Measurements from ENCODE around the gene TRIM72. TPM values are rescaled to one million over a fixed set of nuclear protein-coding genes. Genes with fewer than 3 reads are reported as not detected.
"Not testable (repeated sequence)": the region's sequence is repeated elsewhere in the genome, so short reads cannot be mapped to it uniquely, and the experiment has no call there.

The TRIM72 gene
- total RNA-seq, 2 experiments from 2014 or later: 0.04 TPM; not detected in 1

DNA sequence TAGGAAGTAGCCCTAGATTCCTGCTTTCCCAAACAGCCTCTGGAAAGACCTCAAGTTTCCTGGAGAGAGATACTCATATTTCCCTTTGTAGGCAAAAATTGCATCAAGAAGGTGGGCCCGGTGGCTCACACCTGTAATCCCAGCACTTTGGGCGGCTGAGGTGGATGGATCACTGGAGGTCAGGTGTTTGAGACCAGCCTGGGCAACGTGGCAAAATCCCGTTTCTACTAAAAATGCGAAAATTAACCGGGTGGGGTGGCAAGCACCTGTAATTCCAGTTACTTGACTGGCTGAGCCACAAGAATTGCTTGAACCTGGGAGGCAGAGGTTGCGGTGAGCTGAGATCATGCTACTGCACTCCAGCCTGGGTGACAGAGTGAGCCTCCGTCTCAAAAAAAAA, 13.8 kb upstream of the TRIM72 start:
- H3K9me3 Mint-ChIP-seq (ENCODE audit: low read depth); H3K4me3 Mint-ChIP-seq; H3K27me3 Mint-ChIP-seq; DNase-seq; ATAC-seq: not testable (repeated sequence)
- intact Hi-C loops (cut with DNase I, micrococcal nuclease): loop anchor here in 1 of 2 experiments (5.0 kb wide), 3 partner anchors 187 to 667 kb away; partner anchors contain the start of gene ZNF843
- POLR2A ChIA-PET: interaction anchor here (0.6 to 3.2 kb wide), 9 partner anchors 10 to 58 kb away, joined by 3 to 11 read pairs (median 4); partner anchors contain the start of genes FUS and PYDC1
- H3K27ac Mint-ChIP-seq: peak overlapping the region; percentile 40
- CTCF ChIA-PET: interaction anchor here (0.9 to 1.2 kb wide), 2 partner anchors 15 to 230 kb away, joined by 4 to 7 read pairs; no protein-coding TSS in a partner anchor
- peaks cover 32% of the 10 kb centered on the region for H3K36me3 Mint-ChIP-seq (ENCODE audit: low read depth)
- peaks cover 51% of the 10 kb centered on the region for H3K4me1 Mint-ChIP-seq

- H3K27me3 Mint-ChIP-seq: no peaks in the 10 kb centered on the region
- POLR2A ChIA-PET: interaction anchor here (0.7 to 3.2 kb wide), 13 partner anchors 8 to 255 kb away, joined by 3 to 11 read pairs (median 4); partner anchors contain the start of genes FUS and PYDC1
- H3K27ac Mint-ChIP-seq: peak overlapping the region; percentile 52
- CTCF ChIA-PET: interaction anchor here (0.5 to 1.3 kb wide), 9 partner anchors 14 to 665 kb away, joined by 3 to 7 read pairs (median 4); no protein-coding TSS in a partner anchor
- peak; percentile 73 for DNase-seq
- no peaks in the 10 kb centered on the region for H3K9me3 Mint-ChIP-seq (ENCODE audit: low read depth)
- peaks cover 24% of the 10 kb centered on the region for H3K36me3 Mint-ChIP-seq (ENCODE audit: low read depth)
- peak; percentile 66 for ATAC-seq
- intact Hi-C loops (cut with DNase I, micrococcal nuclease): loop anchor here in 1 of 2 experiments (5.0 kb wide), 3 partner anchors 186 to 666 kb away; partner anchors contain the start of gene ZNF843
- H3K4me3 Mint-ChIP-seq: peak overlapping the region; percentile 71
- H3K4me1 Mint-ChIP-seq: peaks cover 50% of the 10 kb centered on the region
These were observed 12.9 kb upstream of the TRIM72 start for GRCh38 chr16:31200821-31201568.

DNA sequence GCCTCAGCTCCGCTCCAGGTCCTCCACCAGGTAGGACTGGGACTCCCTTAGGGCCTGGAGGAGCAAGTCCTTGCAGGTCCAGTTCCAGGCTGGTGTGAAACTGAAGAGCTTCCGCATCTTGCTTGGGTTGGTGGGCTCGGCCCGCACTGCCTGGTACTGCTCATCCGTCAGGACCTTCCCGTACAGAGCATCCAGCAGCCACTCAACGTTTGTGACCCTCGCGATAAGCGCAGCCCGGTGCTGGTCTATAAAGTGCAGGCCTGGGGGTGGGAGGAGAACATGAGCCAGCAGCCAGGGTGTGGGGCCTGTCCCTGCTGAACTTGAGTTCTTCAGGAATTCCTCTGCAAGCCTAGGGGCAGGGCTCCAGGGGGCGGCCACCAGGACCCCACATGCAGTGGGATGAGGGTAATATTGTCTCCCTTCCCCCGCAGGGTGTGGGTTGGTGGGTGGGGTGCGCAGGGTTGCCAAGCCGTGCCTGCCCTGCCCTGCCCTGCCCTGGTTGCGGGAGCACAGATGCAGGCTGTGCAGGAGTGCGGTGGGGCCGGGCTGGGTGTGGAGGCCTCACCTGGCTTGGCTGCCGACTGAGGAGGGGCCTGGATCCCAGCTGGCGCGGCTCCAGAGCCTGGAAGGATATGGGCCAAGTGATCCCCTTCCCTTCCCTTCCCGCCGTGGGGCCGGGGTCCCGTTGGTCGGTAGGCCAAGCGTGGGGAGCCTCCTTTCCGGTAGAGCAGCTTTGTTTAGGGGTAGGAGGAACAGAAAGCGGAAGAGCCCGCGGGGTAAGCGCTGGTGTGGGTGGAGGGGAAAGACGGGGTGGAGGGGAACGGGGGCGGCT, 12.1 kb upstream of the TRIM72 start:
- Mint-ChIP-seq H3K9me3 (ENCODE audit: low read depth) (no peaks in the 10 kb centered on the region), H3K27ac (peak overlapping the region; percentile 52), H3K4me3 (peak overlapping the region; percentile 71), H3K36me3 (ENCODE audit: low read depth) (peaks cover 18% of the 10 kb centered on the region), H3K4me1 (peaks cover 47% of the 10 kb centered on the region), H3K27me3 (peaks cover 2% of the 10 kb centered on the region)
- ChIA-PET CTCF (interaction anchor here (0.5 to 1.6 kb wide), 9 partner anchors 17 to 664 kb away, joined by 3 to 6 read pairs (median 3); no protein-coding TSS in a partner anchor), POLR2A (interaction anchor here (0.7 to 3.2 kb wide), 11 partner anchors 9 to 676 kb away, joined by 3 to 13 read pairs (median 4); partner anchors contain the start of genes FUS and PYDC1)
- ATAC-seq (peak; percentile 46), DNase-seq (peak; percentile 58)
- intact Hi-C loops (cut with DNase I, micrococcal nuclease): loop anchor here in 1 of 2 experiments (5.0 kb wide), 3 partner anchors 186 to 666 kb away; partner anchors contain the start of gene ZNF843

GRCh38 chr16:31202414-31203375, 11.2 kb upstream of the TRIM72 start, which contains the start of gene PYCARD:
Gene PYCARD, minus strand, starts transcription at chr16:31202760. Its CDS starts 70 bp downstream, at chr16:31202690.
- ATAC-seq: peak; percentile 7
- peak within 1 kb of the TSS; percentile 71 for H3K4me3 Mint-ChIP-seq
- ChIA-PET CTCF (interaction anchor here (0.8 to 1.6 kb wide), 4 partner anchors 39 to 258 kb away, joined by 3 to 6 read pairs (median 3); partner anchors contain the start of gene ZNF843), POLR2A (interaction anchor here (0.7 to 3.2 kb wide), 7 partner anchors 8 to 675 kb away, joined by 3 to 13 read pairs (median 4); partner anchors contain the start of genes FUS and PYDC1)
- peak within 1 kb of the TSS; percentile 52 for H3K27ac Mint-ChIP-seq
- intact Hi-C loops (cut with DNase I, micrococcal nuclease): loop anchor here in 1 of 2 experiments (5.0 kb wide), 3 partner anchors 185 to 665 kb away; partner anchors contain the start of gene ZNF843
- no peaks in the 10 kb centered on the region for H3K9me3 Mint-ChIP-seq (ENCODE audit: low read depth)
- H3K27me3 Mint-ChIP-seq: peaks cover 3% of the 10 kb centered on the region
- peaks cover 47% of the 10 kb centered on the region for H3K4me1 Mint-ChIP-seq
- peak; percentile 53 for DNase-seq
- peaks cover 17% of the 10 kb centered on the region for H3K36me3 Mint-ChIP-seq (ENCODE audit: low read depth)

- H3K27ac Mint-ChIP-seq: no peak overlapping the region
- peaks cover 26% of the 10 kb centered on the region for H3K4me1 Mint-ChIP-seq
- peaks cover 3% of the 10 kb centered on the region for H3K36me3 Mint-ChIP-seq (ENCODE audit: low read depth)
- peaks cover 3% of the 10 kb centered on the region for H3K27me3 Mint-ChIP-seq
- ChIA-PET CTCF (no interaction called here), POLR2A (interaction anchor here (0.6 kb wide), 1 partner anchor 61 kb away, joined by 4 read pairs; no protein-coding TSS in a partner anchor)
- ATAC-seq (no peak), DNase-seq (no peak)
- intact Hi-C loops (cut with DNase I, micrococcal nuclease): loop anchor here in 1 of 2 experiments (5.0 kb wide), 3 partner anchors 182 to 662 kb away; partner anchors contain the start of gene ZNF843
- no peaks in the 10 kb centered on the region for H3K9me3 Mint-ChIP-seq (ENCODE audit: low read depth)
- H3K4me3 Mint-ChIP-seq: no peak overlapping the region
These were observed 8.8 kb upstream of the TRIM72 start for GRCh38 chr16:31204871-31205666.

DNA sequence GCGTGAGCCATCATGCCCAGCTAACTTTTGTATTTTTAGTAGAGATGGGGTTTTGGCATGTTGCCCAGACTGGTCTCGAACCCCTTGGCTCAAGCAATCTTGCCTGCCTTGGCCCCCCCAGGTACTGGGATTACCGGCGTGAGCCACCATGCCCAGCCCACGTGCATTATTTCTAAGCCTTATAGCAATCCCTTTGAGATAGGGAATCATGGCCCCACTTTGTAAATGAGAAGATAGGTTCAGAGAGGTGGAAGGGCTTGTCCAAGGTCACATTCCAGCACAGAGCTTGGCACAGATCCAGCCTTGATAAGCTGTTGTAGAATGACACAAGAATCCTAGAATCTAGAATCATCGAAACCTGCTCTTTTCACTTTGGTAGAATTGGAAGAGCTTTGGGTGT, 7.1 kb upstream of the TRIM72 start:
- no peak overlapping the region for H3K4me3 Mint-ChIP-seq
- POLR2A ChIA-PET: interaction anchor here (1.3 kb wide), 1 partner anchor 9 kb away, joined by 5 read pairs; no protein-coding TSS in a partner anchor
- CTCF ChIA-PET: no interaction called here
- peaks cover 5% of the 10 kb centered on the region for H3K27me3 Mint-ChIP-seq
- H3K4me1 Mint-ChIP-seq: peaks cover 14% of the 10 kb centered on the region
- no peaks in the 10 kb centered on the region for H3K9me3 Mint-ChIP-seq (ENCODE audit: low read depth)
- no peak overlapping the region for H3K27ac Mint-ChIP-seq
- DNase-seq (no peak), ATAC-seq (no peak)
- intact Hi-C loops (cut with DNase I, micrococcal nuclease): no loop called here
- no peaks in the 10 kb centered on the region for H3K36me3 Mint-ChIP-seq (ENCODE audit: low read depth)

DNA sequence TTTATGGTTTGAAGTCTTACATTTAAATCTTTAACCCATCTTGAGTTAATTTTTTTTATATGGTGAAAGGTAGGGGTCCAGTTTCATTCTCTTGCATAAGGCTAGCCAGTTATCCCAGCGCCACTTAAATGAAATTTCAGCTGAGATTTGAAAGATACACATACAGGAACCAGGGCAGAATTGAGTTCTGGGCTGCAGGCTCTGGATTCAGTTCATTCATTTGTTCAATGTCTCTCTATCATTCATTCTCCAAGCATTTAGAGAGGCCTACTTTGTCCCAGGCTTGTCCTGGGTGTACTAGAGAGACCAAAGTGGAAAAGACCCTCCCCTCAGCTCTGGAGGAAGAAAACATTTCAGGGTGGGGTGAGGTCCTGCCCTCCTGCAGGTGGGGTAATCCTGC, 577 bp upstream of the TRIM72 start:
- Mint-ChIP-seq H3K4me1 (peaks cover 23% of the 10 kb centered on the region), H3K9me3 (ENCODE audit: low read depth) (no peaks in the 10 kb centered on the region), H3K36me3 (ENCODE audit: low read depth) (no peaks in the 10 kb centered on the region), H3K27me3 (peaks cover 38% of the 10 kb centered on the region), H3K4me3 (no peak overlapping the region), H3K27ac (no peak overlapping the region)
- intact Hi-C loops (cut with DNase I, micrococcal nuclease): loop anchor here in 1 of 2 experiments (10.0 kb wide), 4 partner anchors 51 to 651 kb away; partner anchors contain the start of gene ITGAX
- CTCF ChIA-PET: no interaction called here
- ATAC-seq (no peak), DNase-seq (no peak)
- POLR2A ChIA-PET: interaction anchor here (0.6 kb wide), 1 partner anchor 13 kb away, joined by 3 read pairs; no protein-coding TSS in a partner anchor

DNA sequence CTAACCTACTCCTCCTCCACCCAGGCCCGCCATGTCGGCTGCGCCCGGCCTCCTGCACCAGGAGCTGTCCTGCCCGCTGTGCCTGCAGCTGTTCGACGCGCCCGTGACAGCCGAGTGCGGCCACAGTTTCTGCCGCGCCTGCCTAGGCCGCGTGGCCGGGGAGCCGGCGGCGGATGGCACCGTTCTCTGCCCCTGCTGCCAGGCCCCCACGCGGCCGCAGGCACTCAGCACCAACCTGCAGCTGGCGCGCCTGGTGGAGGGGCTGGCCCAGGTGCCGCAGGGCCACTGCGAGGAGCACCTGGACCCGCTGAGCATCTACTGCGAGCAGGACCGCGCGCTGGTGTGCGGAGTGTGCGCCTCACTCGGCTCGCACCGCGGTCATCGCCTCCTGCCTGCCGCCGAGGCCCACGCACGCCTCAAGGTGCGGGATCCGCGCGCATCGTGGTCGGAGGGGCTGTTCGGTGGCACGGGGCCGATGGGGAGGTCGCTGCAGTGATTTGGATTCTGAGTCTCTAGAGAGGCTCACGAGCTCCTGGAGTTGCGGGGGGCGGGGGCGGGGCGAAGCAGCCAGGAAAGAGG, 878 bp downstream of the TRIM72 start:
- no peak for DNase-seq
- no peak for ATAC-seq
- intact Hi-C loops (cut with DNase I, micrococcal nuclease): loop anchor here in 1 of 2 experiments (10.0 kb wide), 4 partner anchors 50 to 650 kb away; partner anchors contain the start of gene ITGAX
- ChIA-PET CTCF (interaction anchor here (1.0 to 1.4 kb wide), 2 partner anchors 14 to 72 kb away, joined by 3 to 7 read pairs; no protein-coding TSS in a partner anchor), POLR2A (interaction anchor here (0.6 kb wide), 1 partner anchor 116 kb away, joined by 4 read pairs; no protein-coding TSS in a partner anchor)
- H3K4me1 Mint-ChIP-seq: peaks cover 23% of the 10 kb centered on the region
- no peaks in the 10 kb centered on the region for H3K36me3 Mint-ChIP-seq (ENCODE audit: low read depth)
- peaks cover 44% of the 10 kb centered on the region for H3K27me3 Mint-ChIP-seq
- no peak overlapping the region for H3K27ac Mint-ChIP-seq
- H3K9me3 Mint-ChIP-seq (ENCODE audit: low read depth): no peaks in the 10 kb centered on the region
- peak overlapping the region; percentile 52 for H3K4me3 Mint-ChIP-seq
